DMS153 (cell line): ENCODE data around the gene SNRK.

Experiments used
- DNase-seq: peaks from one replicate; lab custom pipeline; 2025; lab: John Stamatoyannopoulos, UW

SNRK gene

DNA sequence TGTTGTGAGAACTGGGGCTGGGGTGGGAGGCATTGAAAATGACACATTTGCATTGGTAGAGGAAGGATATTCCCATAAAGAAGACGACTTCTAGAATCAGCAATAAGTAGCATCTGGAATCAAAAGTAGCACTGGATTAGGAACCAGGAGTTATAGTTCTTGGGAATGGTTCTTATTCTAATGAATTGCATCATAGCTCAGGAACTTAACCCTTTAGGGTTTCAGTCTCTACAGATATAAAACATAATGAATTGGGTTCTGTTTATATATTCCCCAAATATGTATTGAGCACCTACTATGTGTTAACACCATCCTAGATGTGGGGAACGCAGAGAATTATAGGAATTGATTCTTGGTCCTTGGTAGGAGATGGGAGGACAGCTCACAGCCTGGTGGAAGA, 16.3 kb upstream of the SNRK start:
- DNase-seq = no peak

DNA sequence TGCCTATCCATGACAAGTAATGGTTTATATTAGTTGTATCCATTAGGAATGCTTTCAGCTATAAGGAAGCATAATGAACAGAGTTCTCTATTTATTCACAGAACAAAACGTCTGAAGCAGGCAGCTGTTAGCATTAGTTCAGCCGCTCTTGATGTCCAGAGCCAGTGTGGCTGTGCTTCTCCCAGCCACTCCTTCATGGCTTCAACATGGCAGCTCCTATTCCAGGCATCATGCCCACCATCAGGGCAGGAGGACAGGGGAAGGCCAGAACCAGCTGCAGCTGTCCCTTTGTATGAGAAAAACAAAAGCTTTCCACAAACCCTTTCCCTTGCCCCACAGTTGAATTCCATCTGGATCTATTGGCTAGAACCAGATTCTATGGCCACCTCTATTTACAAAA, 12.9 kb upstream of the SNRK start:
- no peak for DNase-seq

DNA sequence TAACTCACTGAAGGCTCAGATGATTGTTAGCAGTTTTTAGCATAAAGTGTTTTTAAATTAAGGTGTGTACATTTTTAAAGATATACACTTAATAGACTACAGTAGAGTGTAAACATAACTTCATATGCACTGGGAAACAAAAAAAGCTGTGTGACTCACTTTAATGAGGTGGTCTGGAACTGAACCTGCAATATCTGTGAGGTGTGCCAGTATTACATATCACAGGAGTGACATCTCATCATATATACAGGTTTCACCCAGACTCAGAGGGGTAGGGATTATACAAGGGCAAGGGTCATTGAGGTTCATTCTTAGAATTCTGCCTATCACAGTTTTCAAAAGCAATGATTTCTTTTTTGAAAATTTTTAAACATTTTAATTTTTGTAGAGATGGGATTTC, 7.3 kb upstream of the SNRK start:
- DNase-seq = no peak

DNA sequence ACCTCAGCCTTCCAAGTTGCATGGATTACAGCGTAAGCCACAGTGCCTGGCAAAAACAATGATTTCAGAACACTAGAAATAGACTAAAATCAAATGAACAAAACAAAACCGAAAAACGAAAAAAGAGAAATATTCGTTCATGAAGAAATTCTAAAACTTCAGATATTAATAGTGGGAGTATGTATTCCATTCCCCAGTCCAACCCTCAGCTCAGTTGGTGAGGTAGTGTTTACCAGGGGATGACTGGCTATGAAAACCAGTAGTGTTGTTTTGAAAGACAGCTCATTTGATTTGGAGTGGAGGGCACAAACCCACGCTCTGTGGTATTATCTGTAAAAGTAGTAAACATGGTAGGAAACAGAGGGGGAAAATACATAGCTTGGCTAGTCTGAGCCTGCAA, 6.8 kb upstream of the SNRK start:
- DNase-seq = no peak

DNA sequence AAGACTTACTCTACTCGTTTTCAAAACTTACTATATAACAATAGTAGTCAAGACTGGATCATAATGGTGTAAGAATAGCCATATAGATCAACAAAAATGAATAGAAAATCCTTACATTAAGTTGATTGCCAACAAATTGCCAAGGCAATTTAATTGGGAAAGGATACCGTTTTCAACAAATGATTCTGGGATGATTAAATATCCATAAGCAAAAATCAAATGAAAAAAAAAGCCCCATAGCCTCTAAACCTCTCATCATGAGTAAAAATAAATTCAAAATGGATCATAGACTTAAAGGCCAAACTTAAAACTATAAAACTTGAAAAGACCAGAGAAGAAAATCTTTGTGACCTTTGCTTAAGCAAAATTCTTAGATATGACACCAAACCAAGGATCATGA, 5.3 kb upstream of the SNRK start:
- no peak for DNase-seq

DNA sequence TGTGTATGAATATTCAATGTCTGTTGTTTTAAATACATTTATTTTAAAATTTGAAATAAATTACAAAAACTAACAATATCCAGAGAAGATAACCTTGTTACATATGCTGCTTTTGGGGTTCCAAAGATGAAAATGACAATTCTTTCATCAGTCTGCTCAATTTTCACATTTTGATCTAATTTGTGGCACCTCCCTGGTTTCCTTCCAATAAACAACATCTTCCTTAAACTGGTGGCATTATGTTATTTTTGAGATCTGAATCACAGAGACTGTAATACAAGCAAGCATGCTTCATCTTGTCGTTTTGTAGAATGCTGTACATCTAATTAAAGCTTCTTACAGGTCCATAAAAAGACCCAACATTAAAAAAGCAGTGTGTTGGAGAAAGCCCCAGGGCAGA, 2.2 kb upstream of the SNRK start:
- DNase-seq = no peak

DNA sequence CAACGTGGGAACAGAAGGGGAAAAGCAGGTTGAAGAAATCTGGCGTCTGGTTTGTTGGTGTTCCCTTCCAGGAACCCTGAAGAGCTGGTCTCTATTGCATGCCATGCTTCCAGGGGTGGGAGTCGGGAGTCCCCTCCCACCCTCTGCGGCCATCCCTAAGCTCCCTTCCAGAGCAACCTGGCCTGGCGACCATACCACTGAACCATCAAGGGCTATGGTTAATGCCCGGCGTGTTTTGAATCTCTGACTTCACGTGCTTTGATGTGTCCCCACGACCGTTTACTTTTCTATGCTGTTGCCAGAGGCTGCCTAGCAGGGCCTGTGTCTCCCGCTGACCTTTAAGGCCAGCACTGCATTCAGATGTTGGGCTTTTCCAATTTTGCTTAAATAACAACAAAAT, 696 bp upstream of the SNRK start:
- DNase-seq = no peak

DNA sequence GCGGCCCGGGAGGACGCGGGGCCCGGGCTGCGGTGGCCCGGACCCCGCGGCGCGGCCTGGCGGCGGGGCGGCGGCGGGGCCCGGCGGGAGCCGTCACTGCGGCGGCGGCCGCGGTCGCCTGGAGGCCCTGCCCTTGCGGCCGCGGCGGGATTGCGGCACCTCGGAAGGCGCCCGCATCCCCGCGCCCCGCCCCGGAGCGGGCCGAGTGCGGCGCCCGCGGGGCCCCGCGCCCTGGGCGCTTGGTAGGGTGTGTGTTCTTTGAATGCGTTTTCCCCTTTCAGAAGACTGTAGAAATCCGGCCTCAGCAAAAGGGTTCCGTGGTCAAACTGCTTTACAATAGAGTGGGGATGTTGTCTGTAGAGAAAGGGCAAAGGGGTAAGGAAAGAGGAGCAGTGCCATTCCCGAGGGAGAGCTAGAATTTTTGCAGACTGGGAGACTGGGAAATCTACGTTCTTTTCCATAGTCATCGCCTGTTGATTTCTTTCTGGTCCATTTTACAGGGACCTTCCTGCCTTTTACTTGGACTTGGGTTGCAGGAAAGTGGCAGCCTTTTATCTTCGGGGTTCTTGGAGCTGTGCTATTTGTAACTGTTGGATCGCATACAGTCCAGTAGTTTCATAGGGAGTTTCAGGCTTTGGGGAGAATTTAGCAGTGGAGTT, 630 bp downstream of the SNRK start:
- DNase-seq = no peak

DNA sequence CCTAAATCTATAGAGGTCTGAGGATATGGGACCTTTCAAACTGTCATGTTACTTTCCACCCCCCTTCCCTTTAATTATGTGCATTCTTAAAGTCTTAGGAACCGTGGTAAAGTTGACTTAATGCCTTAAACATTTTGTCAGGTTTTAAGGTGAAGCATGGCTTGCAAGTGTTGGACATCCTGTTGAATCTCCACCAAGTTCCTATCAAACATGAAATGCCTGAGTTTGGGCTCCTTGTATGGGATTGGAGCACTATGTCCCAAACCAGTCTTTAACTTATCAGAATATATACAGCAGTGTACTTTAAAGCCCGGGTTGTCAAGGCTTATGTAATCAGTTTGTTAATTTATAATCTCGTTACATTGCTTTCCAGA, 1.1 kb downstream of the SNRK start:
- no peak for DNase-seq

DNA sequence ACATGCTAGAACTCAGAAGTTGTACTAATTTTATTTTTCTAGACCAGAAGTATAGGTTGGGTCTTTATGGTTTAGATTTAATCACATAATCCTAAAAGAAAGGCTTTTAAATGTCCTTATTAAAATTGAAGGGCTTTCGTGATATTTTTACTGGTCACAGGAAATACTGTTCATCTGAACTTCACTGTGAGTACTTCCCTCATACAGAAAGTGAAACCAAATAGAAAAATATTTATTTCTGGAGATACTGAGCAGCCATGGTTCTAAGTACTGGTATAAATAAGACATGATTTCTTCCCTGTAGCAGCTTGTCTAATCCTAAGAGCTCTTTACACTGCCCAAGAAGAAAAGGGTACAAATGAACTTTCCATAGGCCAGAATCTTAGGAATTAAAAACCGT, 2.0 kb downstream of the SNRK start:
- no peak for DNase-seq

DNA sequence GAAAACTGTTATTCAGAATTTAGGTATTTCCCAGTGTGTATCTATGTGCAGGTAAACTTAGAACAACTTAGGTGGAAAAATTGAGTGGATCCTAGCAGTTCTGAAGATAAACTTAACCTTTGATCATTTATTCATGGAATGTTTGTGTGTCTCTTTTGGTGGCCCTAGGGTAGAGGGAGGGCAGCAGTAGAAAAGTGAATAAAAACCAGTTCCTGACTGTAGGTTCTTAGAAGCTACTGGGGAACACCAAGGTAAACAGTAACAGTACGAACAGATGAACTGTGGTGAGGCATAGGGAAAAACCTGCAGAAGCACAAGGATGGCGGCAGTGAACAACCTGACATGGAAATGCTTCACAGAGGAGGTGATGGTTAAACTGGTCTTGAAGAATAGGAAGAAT, 2.5 kb downstream of the SNRK start:
- DNase-seq = no peak

DNA sequence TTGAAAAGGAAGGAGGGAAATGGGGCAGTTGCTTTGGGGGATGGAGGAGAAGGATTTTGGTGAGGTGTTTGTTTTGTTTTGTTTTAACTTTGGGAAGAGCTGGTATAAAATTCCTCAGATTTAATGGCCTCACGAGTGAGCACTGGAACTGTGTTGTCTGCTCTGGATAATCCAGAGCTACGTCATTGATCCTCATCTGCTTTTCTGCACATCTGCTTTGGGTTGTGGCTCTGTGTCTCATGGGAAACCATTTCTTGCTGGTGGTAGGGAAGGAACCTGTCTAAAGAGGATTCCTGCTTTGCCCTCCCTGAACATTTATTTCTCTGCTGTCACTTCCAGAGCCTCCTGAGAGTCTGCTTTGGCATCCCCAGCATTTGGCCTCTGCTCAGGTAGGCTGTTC, 3.1 kb downstream of the SNRK start:
- no peak for DNase-seq

DNA sequence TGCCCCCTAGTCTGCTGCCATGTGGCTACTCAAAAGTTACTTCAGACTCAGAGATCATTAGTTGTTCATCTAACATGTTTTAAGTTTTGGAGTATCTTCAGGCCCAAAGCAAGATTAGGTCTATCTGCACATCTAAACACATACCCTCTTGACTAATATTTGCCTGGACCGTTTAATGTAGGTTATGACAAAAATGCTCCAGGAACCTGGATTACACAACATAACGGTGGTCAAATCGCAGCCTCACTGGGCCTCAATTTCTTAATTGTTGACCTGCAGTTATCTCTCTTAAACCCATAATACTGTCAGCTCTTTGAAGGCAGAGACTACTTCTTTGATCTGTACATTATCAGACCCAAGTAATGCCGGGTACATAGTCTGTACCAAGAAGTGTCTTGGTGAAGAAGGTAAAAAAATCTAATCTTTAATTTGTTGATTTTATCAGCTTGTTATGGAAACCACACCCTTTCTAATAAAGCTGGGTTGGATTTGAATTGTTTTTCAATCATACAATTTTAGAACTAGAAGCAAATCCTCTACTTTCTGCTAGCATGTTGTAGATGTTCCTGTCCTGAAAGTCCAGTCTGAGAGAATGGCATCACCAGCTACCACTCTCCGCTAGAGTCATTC, 3.6 kb downstream of the SNRK start:
- DNase-seq = no peak

DNA sequence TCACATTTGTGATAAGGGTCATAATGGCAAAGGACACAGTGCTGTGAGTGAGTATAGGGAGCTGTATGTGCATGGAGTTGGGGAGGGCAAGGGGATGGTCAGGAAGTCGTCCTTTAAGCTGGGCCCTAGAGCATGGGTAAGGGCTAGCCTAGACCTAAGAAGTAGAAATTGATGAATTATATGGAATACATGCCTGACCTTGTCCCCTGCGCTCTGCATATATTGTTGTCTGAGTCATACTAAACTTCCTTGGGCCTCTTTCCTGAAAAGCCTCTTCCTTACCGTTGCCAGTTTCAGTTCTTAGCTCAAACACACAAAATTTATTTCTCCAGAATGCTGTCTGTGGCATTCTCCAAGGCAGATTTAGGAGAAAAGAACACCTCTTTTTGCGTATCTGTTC, 4.6 kb downstream of the SNRK start:
- DNase-seq = no peak

DNA sequence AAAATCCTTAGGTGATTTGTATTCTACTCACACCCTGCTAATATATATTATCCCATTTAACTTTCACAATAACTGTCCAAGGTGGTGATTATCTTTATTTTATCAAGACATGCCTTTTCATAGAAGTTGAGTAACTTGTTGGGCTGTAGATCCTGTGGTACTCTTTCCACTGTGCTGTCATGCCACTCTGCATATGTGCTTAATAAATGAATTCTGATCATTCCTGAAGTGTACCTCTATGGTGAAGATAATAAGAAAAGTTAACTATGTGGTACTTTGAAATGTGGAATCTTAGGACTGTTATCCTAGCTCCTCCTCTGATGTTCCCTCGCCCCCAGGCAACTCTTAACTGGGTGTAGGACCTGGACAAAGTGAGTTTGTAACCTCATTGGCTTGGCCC, 5.2 kb downstream of the SNRK start:
- no peak for DNase-seq

DNA sequence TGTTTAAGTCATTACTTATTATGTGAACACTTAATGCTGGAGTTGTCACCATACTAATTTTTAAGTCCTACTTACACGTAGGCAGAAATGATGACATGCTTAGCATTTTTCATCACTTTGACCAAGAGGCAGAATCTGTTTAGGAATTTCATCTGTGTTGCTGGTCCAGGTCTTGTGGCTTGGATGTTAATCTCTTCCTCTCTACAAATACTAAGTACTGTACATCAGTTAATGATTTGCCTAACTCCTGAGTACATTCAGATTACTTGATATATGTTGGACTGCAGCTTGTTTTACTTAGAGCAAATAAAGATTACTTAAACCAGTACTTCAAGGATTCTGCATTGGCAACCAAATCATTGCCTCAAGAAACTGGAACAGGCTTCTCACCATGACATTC, 8.6 kb downstream of the SNRK start:
- DNase-seq = no peak

DNA sequence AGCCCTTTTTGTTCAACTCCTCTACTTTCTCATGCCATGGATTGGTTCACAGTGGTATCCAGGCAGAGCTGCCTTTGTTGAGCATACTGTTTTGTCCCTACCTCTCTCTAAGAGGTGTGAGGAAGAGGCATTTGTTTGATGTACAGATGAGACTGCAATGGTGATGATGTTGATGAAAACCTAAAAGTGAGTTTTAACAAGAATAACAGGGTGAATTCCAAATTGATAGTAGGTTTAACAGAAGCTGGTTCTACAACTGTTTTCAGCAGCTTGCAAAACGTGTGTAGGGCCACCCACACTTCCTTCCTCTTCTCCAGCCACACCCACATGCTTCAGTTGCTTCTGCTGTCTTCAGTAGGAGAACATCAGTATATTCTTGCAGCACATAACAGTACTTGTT, 10.2 kb downstream of the SNRK start:
- no peak for DNase-seq

DNA sequence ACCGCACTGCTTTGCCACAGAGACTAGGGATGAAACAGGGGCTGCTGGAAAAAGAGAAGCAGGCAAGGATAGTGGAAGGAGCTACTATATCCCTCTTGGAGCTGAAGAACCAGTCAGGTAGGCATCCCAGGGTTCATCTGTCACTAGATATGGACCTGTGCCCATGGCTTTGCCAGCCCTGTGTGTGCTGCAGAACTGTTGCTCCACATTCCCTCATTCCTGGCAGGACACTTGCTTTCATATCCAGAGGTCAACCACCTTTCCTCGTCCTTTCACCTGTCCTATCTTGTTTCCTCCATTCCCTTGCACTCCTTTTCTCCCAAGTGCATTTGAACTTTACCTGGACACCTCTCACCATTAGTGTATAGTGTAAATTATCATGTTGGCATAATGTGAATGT, 12.0 kb downstream of the SNRK start:
- DNase-seq = no peak

DNA sequence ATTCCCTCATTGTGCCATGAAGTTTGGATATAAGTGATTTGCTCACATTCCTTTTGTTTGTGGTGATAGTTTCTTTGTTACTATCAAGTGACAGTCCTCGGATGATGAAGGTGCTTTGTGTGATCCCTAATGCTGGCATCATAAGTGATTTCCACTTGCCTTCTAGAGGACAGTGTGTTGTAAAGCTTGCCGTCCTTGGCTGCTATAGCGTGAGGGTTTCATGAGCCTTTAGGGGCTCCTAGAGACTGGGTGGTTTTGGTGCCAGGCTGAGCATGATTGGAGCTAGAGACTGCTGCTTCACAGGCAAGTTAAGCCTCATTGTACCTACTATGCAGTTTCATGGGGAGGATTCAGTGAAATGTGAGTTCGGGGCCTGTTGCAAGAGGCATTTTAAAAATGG, 12.4 kb downstream of the SNRK start:
- no peak for DNase-seq

DNA sequence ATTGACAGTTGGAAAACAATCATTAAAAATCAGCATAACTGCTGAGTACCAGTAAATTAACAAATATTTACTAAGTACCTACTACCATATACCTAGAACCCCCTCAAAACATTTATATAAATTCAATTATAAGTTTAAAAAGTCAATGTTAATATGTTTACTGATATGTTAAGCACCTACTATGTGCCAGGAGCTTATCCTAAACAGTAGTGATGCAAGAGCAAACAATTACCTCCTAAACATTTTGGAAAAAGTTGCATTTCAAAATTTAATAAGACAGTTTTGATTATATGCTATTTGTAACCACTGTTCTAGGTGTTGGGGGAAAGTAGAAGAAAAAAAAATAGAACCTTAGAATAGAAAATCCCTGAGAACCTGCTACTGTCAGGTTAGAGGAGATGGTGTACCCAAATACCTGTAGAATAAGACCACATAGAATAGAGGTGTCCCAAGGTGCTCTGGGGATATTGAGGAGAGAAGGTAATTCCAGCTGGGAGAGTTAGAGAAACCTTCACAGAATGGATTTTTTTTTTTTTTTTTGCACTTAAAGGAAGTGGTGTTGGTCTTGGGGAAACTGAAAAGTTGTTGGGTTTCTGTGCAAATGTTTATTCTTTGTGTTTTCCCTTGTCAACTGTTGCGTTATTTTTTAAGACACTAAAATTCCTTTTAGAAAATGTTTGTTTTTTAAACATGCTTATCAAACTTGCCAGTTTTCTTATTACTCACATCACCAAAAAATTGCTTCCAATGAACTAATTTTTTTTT, 16.0 kb downstream of the SNRK start:
- no peak for DNase-seq

DNA sequence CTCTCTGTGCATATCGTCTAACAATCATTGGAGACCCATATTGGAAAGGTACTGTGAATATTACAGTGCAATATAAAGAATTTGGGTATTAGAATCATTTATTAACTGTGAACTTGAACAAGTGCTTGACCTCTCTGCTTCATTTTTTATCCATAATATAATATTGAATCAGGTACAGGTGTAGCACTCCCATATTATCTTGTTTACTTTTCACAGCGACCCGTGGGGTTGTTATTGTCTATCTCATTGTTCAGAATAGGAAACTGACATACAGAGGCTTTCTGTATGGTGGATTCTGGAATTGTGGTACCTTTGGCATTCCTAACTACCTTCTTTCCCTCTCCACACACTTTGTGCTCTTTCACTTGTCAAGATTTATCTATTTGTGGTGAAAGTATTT, 17.8 kb downstream of the SNRK start:
- no peak for DNase-seq

DNA sequence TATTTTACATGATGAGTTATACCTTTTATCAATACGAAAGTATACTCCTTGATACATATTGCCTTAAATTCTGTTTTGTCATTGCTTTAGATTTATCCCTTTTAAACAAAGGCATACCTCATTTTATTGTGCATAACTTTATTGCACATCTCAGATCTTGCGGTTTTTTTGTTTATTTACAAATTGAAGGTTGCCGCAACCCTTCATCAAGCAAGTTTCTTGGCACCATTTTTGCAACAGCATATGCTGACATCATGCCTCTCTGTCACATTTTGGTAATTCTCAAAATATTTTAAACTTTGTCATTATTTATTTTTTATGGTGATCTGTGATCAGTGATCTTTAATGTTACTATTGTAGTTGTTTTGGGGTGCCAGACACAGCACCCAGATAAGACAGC, 20.9 kb downstream of the SNRK start:
- DNase-seq = no peak

DNA sequence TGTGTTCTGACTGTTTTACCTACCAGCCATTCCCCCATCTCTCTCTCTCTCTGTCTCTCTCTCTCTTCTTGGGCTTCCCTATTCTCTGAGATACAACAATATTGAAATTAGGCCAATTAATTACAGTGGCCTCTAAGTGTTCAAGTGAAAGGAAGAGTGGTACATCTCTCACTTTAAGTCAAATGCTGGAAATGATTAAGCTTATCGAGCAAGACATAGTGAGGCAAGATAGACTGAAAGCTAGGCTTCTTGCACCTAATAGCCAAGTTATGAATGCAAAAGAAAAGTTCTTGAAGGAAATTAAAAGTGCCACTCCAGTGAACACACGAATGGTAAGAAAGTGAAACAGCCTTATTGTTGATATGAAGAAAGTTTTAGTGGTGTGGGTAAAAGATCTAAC, 21.3 kb downstream of the SNRK start:
- no peak for DNase-seq
